B cell (primary cell): ENCODE measurements around the gene SELENOP.

ENCODE experiments used
- EZH2 ChIP-seq: IDR thresholded peaks from 2 replicates; pipeline ENCODE4 v1.6.1; 2012; ENCODE audit warnings: borderline replicate concordance, low read depth, mild to moderate bottlenecking, moderate library complexity, low read length; ENCODE audit not compliant: insufficient read depth, poor library complexity, severe bottlenecking
- TF ChIP-seq, protein P1 (sequence below): fragments of 200-600 bp; IDR thresholded peaks from one replicate; pipeline ENCODE4 v1.8.0; 2022; ENCODE audit warnings: antibody characterized with exemption, mild to moderate bottlenecking

DNA sequence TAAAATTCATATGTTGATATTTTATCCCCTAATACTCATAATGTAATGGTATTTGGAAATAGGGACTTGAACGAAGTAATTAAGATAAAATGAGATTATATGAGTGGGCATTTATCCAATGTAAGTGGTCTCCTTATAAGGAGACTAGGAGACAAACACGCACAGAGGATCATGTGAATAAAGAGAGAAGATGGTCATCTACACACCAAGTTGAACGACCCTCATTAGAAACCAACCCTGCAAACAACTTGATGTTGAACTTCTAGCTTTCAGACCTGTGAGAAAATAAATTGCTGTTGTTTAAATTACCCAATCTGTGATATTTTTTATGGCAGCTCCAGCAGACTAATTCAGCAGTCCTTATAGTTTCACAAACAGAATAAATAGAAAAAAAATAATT is 27.5 kb upstream of the SELENOP start:
- TF ChIP-seq, protein P1, sequence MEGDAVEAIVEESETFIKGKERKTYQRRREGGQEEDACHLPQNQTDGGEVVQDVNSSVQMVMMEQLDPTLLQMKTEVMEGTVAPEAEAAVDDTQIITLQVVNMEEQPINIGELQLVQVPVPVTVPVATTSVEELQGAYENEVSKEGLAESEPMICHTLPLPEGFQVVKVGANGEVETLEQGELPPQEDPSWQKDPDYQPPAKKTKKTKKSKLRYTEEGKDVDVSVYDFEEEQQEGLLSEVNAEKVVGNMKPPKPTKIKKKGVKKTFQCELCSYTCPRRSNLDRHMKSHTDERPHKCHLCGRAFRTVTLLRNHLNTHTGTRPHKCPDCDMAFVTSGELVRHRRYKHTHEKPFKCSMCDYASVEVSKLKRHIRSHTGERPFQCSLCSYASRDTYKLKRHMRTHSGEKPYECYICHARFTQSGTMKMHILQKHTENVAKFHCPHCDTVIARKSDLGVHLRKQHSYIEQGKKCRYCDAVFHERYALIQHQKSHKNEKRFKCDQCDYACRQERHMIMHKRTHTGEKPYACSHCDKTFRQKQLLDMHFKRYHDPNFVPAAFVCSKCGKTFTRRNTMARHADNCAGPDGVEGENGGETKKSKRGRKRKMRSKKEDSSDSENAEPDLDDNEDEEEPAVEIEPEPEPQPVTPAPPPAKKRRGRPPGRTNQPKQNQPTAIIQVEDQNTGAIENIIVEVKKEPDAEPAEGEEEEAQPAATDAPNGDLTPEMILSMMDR, result no peak
- TF ChIP-seq EZH2, result no peak
